ACHN (cell line): ENCODE measurements around the gene M1AP.

Source experiments
- DNase-seq: peaks from one replicate; pipeline ENCODE4 v3.0.0-alpha.2; 2015
- in situ Hi-C: cut with HindIII; loops from 2 replicates; pipeline ENCODE4 v1.10.0; 2017; ENCODE audit warnings: low sequenced_read_pairs, low pct_ligation_motif_present, low pct_unique_long_range_greater_than_20kb

Gene M1AP

DNA sequence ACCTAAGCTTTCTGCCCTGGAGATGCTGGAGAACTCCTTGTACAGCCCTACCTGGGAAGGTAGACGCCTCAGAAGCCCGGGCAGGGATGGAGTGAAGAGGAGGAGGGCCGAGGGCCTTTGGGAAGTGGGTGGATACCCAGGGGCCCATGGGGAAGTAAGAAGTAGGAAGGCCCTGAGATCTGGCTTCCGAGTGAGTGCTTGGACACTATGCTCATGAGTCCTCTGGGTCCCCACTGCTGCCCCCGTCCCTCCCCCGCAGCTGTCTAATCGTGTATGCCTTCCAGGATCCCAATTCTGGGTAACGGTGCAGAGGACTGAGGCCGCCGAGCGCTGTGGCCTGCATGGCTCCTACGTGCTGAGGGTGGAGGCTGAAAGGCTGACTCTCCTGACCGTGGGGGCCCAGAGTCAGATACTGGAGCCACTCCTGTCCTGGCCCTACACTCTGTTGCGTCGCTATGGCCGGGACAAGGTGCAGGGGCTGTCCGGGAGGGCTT is 92.5 kb downstream of the M1AP start:
- no peak for DNase-seq
- in situ Hi-C loops, result no loop called here

DNA sequence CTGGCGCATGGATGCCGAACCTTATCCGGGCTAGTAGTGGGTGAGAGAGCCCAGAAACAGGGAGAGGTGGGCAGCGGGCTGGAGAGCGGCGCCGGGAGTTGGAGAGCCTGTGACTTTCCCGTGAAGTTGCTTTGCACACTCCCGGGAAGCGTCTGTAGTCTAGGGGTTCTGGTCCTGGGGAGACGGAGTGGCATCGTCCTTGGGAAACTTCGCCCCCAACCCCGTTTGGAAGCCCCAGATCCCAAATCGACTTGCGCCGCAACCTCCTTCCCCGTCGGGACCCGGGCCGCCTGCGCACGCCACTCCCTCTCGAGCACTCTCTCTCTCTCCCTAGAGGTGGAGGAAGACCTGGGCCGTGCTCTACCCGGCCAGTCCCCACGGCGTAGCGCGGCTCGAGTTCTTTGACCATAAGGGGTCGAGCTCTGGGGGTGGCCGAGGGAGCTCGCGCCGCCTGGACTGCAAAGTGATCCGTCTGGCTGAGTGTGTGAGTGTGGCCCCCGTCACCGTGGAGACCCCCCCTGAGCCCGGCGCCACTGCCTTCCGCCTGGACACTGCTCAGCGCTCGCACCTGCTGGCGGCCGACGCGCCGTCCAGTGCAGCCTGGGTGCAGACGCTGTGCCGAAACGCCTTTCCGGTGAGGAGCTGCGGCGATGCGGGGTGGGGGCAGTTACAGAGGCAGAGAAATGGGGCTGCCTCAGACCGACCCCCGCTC is 93.2 kb downstream of the M1AP start:
- in situ Hi-C loops, result no loop called here
- DNase-seq, result peak; percentile 67

DNA sequence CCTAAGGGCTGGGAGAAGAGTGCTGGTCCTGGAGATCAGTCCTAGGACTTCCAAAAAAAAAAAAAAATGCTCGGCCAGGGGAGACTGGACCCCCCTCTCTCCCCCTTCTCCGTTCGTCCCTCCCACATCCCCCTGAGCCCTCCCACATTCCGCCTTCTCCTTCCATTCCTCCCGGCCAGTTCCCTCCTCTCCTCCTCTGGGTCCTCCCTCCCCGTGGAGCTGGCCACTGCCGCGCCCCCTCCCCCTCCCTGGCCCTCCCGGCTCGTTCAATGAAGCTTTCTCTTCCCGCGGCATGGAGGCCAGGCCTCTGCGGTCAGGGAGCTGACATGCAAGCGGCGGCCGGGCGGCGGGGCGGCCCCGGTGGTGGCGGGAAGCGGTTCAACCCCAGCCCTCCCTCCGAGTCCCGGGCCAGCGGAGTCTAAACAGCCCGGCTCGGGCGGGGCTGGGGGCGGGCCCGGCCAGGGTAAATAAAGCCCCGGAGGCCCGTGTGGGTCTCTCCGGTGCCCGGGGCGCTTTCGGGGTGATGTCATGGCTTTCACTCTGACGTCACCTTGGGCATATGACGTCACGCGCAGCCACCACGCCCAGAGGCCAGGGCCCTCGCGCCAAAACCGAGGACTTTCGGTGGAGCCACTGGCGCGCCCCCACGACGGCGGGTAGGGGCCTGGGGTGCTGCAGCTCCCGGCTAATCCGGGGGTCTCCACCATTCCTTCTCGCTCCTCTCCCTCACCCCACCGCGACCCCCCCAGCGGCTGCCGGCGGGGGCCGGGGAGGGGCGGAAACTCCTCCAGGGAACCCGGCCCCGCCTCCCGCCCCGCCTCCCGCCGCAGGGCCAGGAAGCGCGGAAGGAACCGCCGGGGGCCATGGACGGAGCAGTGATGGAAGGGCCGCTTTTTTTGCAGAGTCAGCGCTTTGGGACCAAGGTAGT is 94.0 kb downstream of the M1AP start, which contains the start of the genes DOK1 and LOXL3:
Gene DOK1, plus strand, starts transcription at position 829 of the 928 bp plus-strand sequence. Its CDS starts 35 bp downstream, at position 864.
Gene LOXL3, minus strand, starts transcription at position 51 of the 928 bp plus-strand sequence. CDS start 1,308 bp downstream, outside the sequence.
- peak; percentile 90 for DNase-seq
- in situ Hi-C loops, result no loop called here

DNA sequence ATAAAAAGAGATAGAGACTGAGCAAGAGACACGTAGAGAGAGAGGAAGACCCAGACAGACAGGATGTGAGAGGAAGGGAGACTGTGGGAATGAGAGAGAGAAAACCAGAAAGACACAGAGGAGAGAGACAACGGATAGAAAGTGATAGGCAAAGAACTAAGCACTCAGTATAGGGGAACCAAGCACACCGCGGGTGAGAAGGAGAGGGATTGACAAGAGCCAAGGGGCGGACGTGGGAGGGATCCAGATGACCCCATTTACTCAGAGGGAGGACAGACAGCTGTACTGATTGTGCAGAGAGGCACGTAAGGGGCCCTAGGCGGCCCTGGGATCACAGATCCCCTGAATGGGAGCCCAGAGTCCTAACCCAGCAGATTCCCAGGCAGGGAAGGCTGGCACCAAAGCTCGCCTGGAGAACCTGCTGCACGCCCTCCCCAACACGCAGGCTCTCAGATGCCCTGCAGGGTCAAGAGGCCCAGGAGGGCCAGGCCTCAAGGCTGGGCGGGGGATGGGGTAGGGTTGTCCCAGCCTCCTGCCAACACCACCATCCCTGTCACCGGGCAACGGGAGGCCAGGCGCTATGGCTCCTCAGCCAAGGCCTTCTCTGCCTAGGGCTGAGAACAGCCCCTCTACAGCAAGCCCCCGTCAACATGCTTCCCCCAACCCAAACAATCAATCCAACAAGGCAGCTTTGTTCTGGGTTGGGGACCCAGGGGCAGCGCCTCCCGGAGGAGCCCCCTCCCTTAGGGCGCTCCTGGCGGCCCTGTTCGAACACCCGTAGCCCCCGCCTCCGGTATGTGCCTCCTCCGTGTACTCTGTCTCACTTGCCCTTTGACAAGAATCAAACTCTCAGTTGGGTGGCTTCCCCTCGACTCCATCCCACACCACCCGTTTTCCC is 95.0 kb downstream of the M1AP start:
- in situ Hi-C loops, result no loop called here

DNA sequence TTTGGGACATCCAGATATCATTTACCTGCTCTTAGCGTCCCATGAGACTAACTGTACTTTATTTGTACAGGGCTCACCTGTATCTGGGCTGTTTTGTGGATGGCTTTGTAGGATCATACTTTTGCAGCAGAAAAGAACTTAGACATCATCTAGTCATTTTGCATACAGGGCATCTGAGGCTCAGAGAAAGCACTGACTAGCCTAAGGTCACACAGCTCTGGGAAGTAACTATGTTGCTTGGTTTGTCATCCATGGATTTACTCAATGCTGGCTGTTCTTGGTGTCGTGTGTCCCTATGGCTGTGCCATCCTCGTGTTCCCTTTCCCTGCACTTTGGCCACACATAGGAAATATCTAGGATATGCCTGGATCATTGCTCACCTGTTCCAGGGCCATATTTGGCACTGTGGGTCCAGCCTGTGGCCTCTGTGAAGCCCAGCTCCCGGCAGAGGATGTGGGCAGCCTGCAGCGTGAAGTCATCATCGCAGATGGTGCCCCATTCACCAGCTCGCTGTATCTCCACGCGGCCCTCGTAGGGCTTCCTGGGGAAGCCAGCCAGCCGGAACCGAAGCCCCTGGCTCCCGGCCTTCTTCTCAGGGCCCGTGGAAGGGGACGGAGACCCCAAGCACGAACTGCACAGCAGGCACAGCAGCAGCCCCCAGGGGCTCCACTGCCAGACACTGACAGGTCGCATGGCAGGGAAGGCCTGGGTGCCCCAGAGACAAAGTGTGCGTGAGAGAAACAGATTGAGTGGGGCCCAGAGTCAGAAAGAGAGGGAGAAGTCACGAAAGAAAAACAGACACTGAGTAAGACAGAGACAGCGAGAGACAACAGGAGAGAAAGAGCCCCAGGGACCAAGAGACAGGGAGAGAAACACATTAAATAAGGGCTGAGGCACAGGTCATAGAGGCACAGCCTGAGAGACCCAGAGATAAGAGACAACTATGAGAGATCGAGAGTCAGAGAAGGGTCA is 95.9 kb downstream of the M1AP start:
- in situ Hi-C loops, result no loop called here
- no peak for DNase-seq

More for the DNA sequence above, 95.0 kb downstream of the M1AP start:
- DNase-seq, result no peak

DNA sequence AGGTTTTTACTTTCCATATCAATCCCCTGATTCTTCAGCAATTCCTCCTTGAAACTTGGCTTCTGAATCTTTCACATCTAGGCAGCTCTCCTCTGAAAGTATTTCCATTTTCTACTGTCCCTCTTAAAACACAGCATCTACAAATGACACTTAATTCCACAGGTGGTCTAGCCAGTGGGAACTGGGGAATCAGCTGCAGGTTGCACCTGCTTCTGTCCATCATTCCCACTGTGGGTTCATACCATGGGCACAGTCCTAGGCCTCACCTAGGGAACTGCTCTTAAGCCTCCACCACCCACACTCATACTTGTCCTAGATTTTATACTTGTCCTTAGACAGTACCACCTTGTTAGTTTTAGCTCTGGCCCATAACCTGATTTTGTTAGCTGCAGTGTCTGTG is 96.6 kb downstream of the M1AP start:
- in situ Hi-C loops, result no loop called here
- no peak for DNase-seq

DNA sequence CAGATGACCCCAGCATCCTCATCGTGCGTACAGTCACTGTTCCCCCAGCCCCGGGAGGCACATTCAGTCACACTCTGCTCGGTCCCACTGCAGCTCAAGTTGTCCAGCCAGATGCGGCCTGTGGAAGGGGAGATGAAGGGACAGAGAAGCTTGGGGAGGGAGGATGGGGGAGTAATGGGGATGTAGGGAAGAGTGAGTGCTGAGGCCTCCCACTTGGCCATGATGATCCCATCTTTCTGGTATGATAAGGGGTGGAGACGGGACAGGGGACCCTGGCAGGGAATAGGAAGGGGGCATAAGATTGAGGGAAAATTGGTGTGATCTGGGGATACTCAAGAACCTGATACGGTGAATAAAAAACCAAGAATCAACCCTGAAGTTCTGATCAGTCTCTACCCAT is 97.9 kb downstream of the M1AP start:
- in situ Hi-C loops, result no loop called here
- DNase-seq, result no peak

DNA sequence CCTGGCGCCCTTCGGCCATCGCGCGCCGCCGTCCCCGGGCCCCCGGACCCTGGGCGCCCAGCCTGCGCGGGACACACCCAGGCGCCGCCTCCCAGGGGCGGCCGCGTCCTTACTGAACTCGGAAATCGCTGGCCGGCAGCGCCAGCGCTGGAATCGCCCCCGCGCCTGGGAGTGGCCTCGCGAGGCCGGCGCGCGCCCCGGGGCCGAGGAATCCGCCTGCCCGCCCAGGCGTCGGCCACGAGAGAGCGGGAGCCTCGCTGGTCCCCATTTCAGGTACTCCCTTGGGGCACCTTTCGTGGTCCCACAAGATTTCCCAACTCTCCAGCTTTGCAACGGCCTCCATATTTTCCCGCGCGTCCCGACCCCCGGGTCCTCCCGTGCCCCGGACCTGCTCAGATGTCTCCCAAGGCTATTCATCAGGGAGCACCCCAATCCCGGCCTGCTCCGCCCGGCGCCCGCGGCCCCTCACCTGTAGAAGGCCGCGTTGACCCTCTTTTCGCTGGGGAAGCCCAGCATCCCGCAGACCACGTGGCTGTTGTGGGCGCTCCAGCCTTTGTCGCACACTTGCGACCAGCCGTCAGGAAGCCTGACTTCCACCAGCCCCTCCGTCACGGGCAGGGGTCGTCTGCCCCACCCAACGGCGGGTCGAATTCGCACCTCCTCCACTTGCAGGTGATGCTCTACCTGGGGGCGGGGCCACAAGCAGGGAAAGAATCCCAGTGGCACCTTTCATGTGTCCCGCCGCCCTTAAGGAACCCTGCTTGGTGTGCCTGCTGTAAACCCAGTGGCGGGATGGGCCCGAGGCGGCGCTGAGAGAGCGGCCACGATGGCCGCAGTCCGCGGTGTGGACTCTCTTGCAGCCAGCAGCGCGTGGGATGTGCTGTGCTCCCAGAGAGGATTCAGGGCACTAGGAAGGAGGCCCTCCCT is 99.0 kb downstream of the M1AP start:
- peak; percentile 75 for DNase-seq

DNA sequence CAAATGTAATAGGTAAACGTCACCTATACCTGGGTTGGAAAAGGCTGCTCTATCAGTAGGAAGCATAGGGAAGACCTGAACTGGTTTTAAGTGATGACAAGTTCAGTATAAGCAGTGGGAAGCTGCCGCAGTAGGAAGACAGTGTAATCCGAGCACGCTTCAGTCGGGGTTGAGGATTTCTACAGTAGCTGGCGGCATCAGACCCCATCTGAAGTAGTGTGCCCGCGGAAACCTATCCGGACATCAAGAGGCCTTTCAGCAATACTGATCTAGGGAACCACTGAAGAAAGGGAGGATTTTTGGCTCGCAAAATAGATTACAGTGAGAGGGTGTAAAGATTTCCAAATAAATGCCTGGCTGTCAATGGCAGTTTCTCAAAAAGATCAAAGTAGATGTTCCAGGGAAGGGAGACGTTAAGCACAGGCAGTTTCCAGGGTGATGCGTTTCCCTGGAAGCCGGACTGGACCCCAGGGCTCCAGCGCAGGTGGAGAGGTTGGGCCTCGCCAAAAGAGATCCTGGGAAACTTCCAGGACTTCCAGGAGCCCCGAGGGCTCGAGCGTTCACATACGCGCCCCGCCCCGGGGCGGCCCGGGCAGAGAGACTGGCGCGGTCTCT is 99.7 kb downstream of the M1AP start:
- in situ Hi-C loops, result no loop called here
- DNase-seq, result no peak

More for the DNA sequence above, 99.0 kb downstream of the M1AP start:
- in situ Hi-C loops, result no loop called here

DNA sequence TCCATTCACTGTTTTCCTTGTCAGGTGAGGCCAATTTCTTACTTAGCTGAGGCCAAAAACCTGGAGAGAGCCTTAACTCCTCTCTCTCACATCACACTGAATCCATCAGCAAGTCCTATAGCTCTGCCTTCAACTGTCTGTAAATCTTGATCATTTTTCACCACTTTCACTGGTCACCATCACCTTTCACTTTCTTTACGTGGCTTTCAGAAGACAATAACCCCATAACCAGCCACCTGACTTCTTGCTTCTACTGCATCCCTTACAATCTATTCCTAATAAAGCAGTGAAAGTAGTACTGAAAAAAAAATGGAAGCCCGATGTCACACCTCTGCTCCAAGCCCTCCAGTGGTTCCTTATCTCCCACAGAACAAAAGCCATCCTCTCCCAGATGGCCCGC is 102.1 kb downstream of the M1AP start:
- in situ Hi-C loops, result no loop called here
- no peak for DNase-seq

DNA sequence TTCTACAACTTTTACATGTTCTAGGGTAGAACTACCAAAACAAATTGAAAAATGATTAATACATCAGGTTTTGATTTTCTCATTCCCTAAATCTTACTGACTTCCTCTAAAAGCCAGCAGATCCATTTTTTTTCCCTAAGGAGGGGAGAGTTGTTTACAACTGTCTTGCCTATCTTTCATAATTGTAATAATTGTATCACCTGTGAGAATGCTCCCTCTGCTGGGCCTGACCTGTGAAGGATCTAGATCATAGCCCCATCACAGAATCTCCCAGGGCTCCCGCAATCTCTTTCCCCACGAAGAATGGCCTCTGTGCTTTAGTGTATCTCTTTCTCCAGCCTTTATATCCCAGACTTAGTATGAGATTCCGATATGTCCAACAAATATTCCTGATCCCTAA is 103.5 kb downstream of the M1AP start:
- in situ Hi-C loops, result no loop called here
- DNase-seq, result no peak

DNA sequence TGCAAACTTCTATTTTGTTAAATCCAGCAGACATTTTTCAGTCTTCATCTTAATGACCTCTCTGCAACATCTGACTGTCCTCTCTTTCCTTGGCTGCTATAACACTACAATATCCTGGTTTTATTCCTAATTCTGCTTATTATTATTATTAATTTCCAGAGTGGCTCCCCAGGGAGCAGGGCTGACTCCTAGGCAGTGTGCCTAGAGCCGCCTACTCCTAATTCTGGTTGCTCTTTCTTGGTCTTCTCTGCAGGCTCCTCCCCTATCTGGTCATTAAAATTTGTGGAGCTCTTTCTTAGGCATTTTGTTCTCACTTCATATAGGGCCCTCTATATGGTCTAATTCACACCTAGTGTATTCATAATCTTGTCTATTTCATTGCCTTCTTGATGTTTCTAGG is 105.2 kb downstream of the M1AP start:
- in situ Hi-C loops, result no loop called here

DNA sequence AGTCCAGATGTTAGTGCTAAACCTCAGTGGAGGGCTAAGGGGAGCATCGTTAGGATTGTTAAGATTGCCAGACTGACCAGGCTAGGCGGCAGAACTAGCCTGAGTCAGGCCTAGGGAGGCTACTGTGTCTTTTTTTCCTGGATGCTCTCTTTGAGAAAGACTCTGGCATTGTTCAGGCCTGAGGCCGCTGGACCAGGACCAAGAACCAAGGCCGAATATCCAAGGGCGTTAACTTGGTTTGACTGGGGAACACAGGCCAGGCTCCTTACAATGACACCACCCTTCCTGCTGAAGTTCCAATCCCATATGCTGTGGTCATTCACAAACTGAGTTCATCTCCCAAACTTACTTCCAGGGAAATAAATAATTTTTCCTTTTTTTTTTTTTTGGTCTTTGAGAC is 107.8 kb downstream of the M1AP start:
- in situ Hi-C loops, result no loop called here
- DNase-seq, result no peak

More for the DNA sequence above, 105.2 kb downstream of the M1AP start:
- DNase-seq, result no peak

DNA sequence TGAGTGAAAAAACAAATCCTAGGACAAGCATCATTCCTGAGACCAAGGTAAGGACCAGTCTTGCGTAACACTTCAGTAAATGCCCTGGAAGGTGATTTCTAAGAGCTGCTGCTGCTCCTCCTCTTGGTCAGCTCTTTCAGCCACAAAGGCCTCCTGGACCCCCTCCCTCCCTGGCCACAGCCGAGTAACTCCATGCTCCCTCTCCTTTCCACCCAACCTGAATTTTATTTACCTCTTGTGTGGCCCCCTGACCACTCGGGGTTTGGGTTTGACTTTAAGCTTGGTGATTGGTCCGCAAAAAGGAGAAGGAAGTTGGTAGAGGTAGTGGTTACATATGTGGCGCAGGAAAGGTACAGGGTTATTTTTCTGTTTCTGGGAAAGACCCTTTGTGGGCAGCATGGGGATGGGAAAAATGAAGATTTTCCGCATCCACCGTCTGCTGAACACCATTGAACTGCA is 109.2 kb downstream of the M1AP start:
- in situ Hi-C loops, result no loop called here
- no peak for DNase-seq

DNA sequence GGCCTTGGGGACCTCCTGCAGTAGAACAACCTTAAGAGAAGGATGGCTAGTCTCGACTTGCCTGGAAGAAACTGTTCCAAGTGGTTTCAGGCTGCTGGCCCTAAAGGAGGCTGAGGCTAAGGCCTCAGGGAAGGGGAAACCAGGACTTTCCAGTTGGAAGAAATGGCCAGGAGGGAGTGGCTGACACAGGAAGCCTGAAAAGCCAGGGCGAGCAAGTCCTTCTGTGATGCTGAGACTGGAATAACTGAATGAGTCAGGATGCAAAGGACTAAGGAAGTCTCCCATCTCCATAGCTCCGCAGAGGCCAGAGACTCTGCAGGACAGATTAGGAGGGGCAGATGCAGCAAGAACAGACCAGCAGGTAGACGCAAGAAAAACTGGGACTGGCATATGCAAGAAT is 111.0 kb downstream of the M1AP start:
- no peak for DNase-seq
- in situ Hi-C loops, result no loop called here
